ENCODE measurements around the gene RTBDN.

The RTBDN gene

GRCh38 chr19:12793290-12794195 is 40.8 kb downstream of the RTBDN start:
- no peak for TF ChIP-seq CTCF (IDR thresholded peaks at IDR 0.05; ENCODE audit: insufficient read depth, low read depth, low read length, missing control alignments)
- DNase-seq (ENCODE audit: low read depth) = peak; percentile 96
- H3K4me3 ChIP-seq (ENCODE audit: low read depth, low read length) = peak overlapping the region; percentile 95

- no peak for DNase-seq (ENCODE audit: low read depth)
- TF ChIP-seq CTCF (IDR thresholded peaks at IDR 0.05; ENCODE audit: insufficient read depth, low read depth, low read length, missing control alignments) = no peak
- peak overlapping the region; percentile 95 for H3K4me3 ChIP-seq (ENCODE audit: low read depth, low read length)
These were observed 41.5 kb downstream of the RTBDN start for GRCh38 chr19:12792853-12793289.

GRCh38 chr19:12792051-12792852 is 42.1 kb downstream of the RTBDN start:
- TF ChIP-seq CTCF (IDR thresholded peaks at IDR 0.05; ENCODE audit: insufficient read depth, low read depth, low read length, missing control alignments) = no peak
- peak overlapping the region; percentile 95 for H3K4me3 ChIP-seq (ENCODE audit: low read depth, low read length)
- DNase-seq (ENCODE audit: low read depth) = peak; percentile 93

- peak; percentile 99 for DNase-seq (ENCODE audit: low read depth)
- peak within 1 kb of the TSS; percentile 95 for H3K4me3 ChIP-seq (ENCODE audit: low read depth, low read length)
- no peak for TF ChIP-seq CTCF (IDR thresholded peaks at IDR 0.05; ENCODE audit: insufficient read depth, low read depth, low read length, missing control alignments)
These were observed 42.9 kb downstream of the RTBDN start, which contains the start of gene JUNB for GRCh38 chr19:12791345-12792050. JUNB (plus strand) TSS chr19:12791486; CDS start chr19:12791772, 286 bp downstream.

GRCh38 chr19:12790628-12791344 is 43.6 kb downstream of the RTBDN start:
- no peak for TF ChIP-seq CTCF (IDR thresholded peaks at IDR 0.05; ENCODE audit: insufficient read depth, low read depth, low read length, missing control alignments)
- no peak for DNase-seq (ENCODE audit: low read depth)
- H3K4me3 ChIP-seq (ENCODE audit: low read depth, low read length) = peak overlapping the region; percentile 95
